ENCODE measurements around the gene USP31.

The USP31 gene

DNA sequence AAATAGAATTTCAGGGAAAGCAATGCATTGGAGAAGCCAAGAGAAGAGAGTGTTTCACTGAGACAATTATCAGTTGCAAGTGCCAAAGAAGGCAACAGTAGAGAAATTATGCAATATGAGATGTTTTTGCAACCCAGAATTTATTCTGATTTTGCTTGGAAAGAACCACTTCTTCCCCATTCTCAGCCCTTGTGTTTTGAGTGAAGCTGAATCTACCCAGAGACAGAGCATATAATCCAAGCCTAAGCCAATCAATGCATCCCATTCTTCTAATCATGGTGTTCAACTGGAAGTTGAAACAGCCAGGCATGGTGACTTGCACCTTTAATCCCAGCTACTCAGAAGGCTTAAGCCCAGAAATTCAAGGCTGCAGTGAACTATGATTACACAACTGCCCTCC, 26.4 kb upstream of the USP31 start:
- FAIRE-seq, result no peak
- TF ChIP-seq, protein P1, sequence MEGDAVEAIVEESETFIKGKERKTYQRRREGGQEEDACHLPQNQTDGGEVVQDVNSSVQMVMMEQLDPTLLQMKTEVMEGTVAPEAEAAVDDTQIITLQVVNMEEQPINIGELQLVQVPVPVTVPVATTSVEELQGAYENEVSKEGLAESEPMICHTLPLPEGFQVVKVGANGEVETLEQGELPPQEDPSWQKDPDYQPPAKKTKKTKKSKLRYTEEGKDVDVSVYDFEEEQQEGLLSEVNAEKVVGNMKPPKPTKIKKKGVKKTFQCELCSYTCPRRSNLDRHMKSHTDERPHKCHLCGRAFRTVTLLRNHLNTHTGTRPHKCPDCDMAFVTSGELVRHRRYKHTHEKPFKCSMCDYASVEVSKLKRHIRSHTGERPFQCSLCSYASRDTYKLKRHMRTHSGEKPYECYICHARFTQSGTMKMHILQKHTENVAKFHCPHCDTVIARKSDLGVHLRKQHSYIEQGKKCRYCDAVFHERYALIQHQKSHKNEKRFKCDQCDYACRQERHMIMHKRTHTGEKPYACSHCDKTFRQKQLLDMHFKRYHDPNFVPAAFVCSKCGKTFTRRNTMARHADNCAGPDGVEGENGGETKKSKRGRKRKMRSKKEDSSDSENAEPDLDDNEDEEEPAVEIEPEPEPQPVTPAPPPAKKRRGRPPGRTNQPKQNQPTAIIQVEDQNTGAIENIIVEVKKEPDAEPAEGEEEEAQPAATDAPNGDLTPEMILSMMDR (IDR thresholded peaks at IDR 0.05; ENCODE audit: insufficient read depth, missing control alignments), result no peak
- DNase-seq (ENCODE audit: insufficient read length, low spot score), result no peak

DNA sequence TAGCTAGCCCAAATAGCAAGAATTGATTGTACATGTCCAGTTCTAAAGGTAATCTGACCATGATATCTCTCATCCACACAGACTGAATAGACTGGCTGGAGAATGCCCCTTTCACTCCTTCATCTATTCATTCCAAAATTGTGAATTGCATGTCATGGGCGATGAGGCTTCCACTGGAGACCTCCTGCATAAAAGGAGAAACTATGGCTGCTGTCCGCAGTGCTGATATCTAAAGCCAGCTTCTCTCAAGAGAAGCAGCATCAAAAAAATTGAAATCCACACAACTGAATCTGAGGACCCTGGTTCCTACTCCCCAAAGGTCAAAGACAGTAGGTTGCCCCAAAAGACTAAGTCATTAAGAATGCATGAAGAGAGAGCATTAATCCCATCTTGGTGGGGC, 25.4 kb upstream of the USP31 start:
- DNase-seq (ENCODE audit: insufficient read length, low spot score) (no peak), FAIRE-seq (no peak)
- TF ChIP-seq, protein P1 (IDR thresholded peaks at IDR 0.05; ENCODE audit: insufficient read depth, missing control alignments), result no peak

DNA sequence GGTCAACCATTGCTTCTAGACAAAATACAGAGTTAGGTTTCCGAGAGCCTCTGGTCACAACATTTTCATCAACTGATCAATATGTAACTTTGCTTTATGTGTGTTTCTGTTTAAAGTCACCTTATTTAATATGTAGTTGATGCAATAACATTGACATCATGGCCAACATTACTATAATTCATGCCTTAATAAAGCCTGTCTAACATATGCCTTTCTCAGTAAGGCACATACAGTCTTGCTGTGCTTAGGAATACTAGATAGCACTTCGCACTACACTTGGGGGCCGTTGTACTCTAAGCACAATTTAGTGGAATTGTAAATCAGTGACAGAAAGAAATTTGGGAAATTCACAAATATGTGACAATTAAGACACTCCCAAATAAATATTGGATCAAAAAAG, 23.7 kb upstream of the USP31 start:
- TF ChIP-seq, protein P1 (IDR thresholded peaks at IDR 0.05; ENCODE audit: insufficient read depth, missing control alignments), result no peak

DNA sequence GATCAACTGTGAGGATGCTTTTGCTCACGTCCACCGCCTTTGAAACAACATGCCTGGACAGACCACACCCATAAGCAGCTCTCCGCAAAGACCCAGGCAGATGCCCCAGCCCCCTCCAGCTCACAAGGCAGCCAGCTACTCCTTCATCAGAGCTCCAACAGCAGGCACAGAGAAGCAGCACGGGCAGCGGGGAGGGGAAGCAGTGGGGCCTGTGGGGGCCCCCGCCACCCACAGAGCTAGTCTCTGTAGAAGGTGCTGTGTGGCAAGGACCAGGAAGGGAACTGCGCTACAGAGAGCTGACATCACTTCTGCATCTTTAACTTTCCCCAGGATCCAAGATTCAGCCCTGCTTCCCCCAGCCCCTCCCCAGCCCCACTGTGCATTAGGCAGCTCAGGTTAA, 23.3 kb upstream of the USP31 start:
- FAIRE-seq (no peak), DNase-seq (ENCODE audit: insufficient read length, low spot score) (no peak)
- TF ChIP-seq, protein P1 (IDR thresholded peaks at IDR 0.05; ENCODE audit: insufficient read depth, missing control alignments), result no peak

More for the DNA sequence above, 23.7 kb upstream of the USP31 start:
- no peak for FAIRE-seq
- no peak for DNase-seq (ENCODE audit: insufficient read length, low spot score)

DNA sequence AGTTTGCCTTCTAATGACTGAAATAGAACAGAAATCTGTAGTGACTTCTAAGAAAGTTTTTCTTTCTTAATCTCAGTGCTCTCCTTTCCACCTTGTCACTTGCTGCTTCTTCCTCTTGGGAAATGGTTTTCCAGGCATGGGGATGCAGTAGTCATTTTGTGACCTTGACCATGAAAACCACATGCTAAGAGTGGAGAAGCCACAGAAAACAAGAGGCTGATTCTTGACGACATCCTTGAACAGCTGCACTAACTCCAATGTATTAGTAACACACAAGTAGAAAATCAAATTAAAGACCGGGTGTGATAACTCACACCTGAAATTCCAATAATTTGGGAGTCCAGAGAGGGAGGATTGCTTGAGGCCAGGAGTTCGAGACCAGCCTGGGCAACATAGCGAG, 15.5 kb upstream of the USP31 start:
- FAIRE-seq, result no peak
- no peak for DNase-seq (ENCODE audit: insufficient read length, low spot score)
- TF ChIP-seq, protein P1 (IDR thresholded peaks at IDR 0.05; ENCODE audit: insufficient read depth, missing control alignments), result no peak

DNA sequence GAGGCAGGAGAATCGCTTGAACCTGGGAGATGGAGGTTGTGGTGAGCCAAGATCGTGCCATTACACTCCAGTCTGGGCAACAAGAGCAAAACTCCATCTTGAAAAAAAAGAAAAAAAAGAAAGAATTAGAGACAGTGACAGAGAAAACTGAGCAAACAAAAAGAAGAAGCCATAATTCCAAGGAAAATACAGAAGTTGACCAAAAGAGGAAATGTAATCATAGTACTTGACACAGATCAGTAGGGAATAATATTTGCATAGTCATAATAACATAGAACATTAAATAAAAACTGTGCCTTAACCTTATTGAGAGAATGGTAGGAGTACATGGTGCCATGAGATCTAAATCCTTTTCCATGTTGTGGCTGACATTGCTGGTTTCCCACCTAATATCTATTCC, 14.7 kb upstream of the USP31 start:
- TF ChIP-seq, protein P1 (IDR thresholded peaks at IDR 0.05; ENCODE audit: insufficient read depth, missing control alignments), result no peak
- FAIRE-seq (no peak), DNase-seq (ENCODE audit: insufficient read length, low spot score) (no peak)

DNA sequence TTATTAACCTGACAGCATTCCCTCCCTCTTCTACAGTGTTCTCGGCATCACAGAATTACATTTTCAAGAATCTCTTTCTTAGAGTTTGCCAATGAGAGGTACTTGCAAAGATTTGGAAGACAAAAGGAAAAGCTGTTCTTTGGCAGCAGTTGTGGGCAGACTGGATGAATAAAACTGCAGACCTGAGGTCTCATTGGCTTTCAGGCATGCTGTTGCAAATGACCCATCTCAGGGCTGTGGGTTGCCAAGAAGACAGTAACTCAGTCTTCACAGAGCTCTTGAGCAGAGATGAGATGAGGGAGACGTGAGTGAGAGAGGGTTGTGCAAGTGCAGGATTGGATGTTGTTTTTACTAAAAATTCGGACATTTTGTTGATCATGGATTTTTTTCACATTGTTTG, 11.3 kb upstream of the USP31 start:
- DNase-seq (ENCODE audit: insufficient read length, low spot score), result no peak
- no peak for FAIRE-seq
- TF ChIP-seq, protein P1 (IDR thresholded peaks at IDR 0.05; ENCODE audit: insufficient read depth, missing control alignments), result no peak
